ENCODE measurements around the gene UBN2.

The UBN2 gene

DNA sequence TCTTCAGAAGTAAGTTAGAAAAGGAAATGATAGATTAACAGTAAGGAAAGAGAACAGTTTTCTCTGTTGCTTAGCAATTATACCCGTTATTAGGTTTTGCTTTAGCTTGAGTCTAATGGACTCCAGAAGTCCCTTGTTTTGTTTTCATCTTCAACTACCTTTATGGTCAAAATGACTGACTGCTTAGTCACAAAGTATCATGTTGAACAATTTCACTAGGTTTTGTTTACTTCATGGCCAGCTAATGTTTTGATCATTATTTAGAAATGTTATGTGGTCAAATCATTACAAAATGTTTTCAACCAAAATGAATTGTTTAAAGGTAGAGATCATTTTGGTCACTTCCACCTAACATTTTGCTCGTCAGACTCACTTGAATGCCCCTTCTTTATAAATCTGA is 1.9 kb downstream of the UBN2 start:
- DNase-seq = no peak

DNA sequence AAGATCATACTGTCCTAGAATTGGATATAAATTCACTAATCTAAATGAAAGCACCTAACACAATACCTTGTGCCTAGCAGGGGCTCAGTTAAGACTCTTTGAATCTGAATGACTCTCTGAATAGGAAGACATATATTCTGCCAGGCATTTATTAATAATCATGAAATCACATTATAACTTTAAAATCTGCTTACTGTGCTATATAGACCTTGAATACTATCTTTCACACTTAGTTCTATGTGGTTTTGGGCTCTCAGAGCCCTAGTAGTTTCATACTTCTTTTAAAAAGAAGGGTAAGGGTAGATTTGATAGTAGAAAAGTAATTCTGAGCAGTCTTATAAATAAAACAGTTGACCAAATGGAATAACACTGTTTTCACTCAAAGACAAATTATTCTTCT is 10.2 kb downstream of the UBN2 start:
- no peak for DNase-seq

DNA sequence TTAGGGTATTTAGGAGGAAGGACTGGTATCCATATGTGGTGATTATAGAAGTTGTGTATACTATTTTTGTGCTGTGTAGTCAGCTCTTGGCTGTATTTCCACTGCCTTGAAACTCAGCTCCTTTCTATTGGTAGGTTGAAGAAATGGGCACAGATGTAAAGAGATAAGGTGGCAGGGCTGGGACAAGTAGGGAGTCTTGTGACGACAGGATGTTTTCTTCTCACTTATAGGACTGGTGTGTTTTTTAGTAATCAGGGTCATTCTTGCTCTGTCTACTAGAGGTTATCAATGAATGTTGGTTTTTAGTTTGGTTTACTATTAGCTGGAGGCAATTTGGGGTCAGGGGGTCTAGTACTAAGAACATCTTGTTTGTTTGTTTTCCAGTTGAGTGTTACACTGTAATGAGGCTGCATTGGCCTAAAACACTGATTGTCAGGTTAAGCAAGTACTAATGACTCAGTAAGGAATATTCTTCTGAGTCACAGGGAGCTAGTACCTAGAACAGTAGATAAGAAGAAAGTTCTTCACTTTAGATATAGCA is 11.8 kb downstream of the UBN2 start:
- DNase-seq = no peak

DNA sequence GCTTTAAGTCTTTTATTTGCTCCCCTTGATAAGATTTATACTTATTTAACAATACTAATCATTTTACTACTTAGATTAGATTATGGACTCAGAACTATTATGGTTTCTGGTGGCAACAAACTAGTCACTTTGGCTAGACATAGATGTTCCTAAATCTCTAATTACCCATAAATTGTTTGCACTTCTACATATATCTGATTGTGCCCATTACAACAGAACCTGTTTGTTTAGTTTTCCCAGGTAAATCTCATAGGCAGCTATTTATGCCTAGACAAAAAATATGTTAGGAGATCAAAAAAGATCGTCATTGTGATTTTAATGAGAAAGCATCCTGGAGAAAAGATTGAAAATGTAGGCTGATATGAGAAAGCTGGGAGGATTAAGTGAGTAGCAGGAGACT is 14.4 kb downstream of the UBN2 start:
- DNase-seq = no peak

DNA sequence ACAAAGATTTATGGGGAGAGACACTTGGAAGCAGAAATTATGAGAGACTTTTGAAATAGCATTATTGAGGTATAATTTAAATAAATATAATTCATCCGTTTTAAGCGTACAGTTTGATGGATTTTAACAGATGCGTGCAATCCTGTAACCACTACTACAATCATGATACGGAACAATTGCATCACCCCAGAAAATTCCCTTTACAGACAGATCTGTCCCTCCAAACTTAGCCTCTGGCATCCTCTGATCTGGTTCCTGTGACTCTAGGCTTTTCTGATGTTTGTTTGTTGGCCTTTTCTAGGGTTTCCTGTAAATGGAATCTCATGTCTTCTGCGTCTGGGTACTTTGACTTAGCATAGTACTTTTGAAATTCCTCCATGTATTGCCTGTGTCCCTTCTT is 15.5 kb downstream of the UBN2 start:
- no peak for DNase-seq

DNA sequence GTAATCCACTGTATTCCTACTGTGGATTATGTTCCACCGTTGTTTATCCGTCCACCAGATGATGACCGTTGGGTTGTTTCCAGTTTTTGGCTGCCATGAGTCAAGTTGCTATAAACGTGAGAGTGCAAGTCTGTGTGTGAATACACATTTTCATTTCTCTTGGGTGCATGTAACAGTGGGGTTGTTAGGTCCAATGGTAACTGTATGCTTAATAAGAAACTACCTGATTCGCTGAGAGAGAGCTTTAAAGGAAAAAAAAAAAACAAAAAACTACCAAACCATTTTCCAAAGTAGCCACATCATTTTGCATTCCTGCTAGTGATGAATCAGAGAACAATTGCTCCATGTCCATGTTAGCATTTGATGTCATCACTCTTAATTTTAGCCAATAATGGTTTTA is 15.9 kb downstream of the UBN2 start:
- DNase-seq = no peak

DNA sequence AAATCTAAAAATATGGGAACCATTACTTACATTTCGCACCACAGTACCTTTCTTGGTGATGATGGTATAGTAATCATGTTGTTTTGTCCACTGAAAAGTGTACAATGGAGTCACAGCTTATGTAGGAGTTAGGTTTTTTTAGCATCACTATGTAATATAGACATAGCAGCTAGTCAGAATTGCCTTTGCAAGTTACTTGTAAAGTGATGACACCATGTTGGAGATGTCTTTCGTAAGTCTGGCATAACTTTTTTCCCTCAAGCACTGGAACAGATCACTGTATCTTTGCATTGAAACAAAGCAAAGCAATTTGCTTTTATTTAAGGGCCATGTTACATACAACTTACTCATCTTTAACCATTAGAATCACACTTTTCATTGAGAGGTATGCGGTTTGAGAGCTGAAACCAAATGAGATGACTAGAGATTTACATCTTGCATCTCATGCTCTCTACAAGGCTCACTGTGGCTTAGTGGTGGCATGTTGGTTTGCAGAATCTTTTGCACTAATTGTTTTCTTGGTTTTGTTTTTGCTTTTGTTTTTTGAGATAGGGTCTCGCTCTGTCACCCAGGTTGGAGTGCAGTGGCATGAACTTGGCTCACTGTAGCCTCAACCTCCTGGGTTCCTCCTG is 18.3 kb downstream of the UBN2 start:
- no peak for DNase-seq

DNA sequence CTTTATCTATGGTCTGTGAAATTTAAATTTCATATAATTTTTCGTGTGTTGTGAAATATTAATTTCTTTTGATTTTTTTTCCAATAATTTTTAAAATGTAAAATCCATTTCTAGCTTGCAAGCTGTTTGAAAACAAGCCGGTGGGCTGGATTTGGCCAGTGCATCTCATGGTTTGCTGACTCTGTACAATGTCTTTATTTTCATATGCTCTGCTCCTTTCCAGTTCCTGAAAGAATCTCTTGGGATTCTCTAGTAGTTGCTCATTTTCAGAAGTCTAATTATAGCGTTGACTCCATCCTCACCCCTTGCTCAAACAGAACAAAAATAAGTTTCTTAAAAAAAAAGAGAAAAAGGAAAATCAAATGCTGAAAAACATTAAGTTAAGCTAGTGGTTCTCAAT is 21.4 kb downstream of the UBN2 start:
- DNase-seq = no peak

DNA sequence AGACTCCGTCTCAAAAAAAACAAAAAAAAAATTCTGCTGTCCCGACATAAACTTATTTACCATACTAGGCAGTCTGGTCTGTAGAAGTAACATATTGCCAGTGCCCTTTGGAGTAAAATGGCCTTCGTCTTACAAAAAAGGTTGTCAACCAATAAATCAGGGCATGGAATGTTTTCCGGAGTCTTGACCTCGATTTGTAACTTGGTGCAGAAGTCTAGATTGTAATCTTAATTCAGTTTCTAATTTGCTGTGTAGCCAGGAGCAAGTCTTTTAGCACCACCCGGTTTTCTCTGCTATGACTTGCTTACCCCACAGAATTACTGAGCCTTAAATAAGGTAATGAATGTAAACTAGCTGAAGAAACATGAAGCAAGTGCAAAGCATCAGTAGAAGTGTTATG is 23.2 kb downstream of the UBN2 start:
- no peak for DNase-seq

DNA sequence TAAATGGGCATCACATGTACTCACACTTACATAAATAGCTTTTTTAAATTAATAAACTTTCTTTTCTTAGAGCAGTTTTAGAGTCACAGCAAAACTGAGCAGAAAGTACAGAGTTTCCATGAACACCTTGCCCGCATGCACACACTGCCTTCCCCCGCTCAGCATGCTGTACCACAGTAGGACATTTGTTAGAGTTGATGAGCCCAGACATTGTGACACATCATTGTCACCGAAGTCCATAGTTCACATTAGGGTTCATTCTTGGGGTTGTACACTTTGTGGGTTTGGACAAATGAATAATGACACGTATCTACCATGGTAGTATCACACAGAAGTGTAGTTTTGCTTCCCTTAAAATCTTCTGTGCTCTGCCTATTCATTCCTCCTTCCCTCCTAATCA is 23.7 kb downstream of the UBN2 start:
- no peak for DNase-seq

DNA sequence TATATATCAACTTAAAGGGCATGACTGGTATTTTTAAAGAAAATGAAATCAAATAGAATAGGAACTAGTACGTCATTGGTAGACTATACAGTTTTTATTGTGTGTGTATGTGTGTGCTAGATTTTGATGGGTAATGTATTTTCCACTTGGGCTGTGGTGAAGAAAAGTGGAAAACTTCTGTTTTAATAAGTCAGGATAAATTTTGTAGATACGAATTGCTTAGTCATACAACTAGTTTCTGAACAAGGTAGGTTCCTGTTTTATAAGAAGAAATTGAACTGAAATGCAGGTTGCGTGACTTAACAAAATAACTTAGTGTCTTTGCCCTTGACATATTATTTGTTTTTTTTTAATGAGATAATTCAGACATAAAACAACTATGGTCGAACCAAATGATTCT is 24.3 kb downstream of the UBN2 start:
- DNase-seq = no peak

DNA sequence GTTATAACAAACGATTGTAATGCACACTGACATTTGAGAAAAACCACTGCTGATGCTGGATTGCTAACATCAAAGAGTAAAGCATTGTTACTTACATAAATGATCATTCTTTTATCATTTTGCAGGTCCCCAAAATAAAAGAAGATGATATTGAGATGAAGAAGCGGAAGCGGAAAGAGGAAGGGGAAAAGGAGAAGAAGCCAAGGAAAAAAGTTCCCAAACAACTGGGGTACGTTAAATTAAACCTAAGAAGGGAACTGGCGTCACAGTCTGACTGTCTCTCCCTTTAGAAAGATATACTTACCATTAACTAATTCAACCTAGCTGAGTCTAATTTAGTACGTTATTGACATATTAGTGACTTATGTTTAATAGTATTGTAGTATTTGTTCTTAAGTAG is 28.1 kb downstream of the UBN2 start:
- DNase-seq = no peak

DNA sequence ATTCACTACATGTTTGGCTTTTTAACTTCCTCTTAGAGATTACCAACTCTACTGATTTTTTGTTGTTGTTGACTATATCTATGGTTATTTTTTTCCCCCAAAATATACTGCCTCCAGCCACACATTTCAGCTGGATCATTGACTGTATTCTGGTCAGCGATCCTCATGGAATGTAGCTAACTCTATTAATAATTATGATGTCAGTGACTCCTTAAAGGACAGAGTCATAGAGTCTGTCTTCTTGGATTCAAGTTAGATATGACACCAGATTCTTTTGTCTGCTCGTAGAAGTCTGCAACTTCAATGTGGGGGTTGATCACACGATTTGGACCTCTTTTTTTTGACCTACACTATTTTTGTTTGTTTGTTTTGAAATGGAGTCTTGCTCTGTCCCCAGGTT is 33.2 kb downstream of the UBN2 start:
- DNase-seq = no peak

DNA sequence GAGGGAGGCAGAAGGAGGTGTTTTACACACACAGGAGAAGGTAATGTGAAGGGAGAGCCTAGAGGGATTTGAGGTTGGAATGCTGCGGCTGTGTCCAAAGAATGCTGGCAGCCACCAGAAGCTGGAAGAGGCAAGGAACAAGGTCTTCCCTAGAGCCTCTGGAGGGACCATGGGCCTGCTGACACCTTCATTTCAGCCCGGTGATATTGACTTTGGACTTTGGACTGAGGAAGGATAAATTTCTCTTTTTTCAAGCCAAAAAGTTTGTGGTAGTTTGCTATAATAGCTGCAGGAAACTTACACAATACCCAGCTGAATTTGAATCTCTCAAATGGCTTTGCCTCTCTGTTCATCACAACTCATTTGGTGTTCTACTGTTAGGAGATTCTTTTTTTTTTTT is 34.6 kb downstream of the UBN2 start:
- DNase-seq = no peak

DNA sequence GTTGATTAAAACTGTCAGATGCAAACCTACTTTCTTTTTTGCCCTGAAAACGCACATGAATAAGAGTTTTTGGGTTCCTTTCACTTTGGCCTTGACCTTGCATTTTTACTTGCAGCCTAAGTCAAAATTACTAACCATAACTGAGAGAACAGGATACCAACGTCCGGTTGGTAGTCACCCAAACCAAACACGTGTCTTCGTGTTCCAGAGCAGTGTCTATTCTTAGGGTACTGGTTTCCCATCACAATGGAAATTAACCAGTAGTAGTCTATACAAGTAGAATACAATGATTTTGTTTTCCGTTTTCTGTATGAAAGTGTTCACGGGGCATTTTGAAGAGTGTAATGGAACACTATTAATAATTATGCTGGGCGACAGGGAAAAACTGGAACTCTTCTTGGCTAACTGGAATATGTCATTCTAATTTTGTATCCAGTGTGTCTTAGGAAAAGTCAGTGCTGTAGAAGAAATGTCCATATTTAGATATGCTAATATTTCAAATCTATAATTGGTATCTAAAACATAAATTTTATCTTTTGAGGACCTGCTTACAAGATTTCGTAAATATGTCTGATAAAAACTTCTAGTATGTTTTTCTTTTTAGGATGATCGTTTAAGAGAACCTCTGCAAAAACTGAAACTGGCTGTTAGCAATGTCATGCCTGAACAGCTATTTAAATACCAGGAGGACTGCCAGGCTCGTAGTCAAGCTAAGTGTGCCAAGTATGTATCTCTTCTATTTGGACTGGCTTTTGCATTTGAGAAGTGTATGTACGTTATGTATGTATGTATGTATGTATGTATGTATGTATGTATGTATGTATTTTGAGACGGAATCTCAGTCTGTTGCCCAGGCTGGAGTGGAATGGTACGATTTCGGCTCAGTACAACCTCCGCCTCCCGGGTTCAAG is 40.9 kb downstream of the UBN2 start:
- no peak for DNase-seq

DNA sequence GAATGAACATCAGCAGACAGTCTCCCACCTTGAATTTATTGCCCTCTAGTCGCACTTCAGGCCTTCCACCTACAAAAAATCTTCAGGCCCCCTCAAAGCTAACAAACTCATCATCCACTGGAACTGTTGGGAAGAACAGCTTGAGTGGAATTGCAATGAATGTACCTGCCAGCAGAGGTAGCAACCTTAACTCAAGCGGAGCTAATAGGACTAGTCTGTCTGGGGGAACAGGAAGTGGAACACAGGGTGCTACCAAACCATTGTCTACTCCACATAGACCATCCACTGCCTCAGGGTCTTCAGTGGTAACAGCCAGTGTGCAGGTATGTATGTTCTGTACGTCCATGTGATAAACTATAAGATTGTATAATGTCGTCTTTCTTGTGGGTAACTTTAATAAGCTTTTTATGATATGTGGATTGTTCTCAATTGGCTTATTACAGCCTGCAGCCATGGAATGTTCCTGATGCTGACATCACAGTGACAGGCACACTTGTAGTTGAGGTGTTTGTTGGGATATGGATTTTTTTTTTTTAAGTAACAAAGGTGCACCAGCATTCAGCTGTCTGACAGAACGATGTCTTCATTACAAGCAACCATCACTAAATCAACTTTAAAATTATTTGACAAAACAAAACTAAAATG is 53.3 kb downstream of the UBN2 start:
- no peak for DNase-seq

DNA sequence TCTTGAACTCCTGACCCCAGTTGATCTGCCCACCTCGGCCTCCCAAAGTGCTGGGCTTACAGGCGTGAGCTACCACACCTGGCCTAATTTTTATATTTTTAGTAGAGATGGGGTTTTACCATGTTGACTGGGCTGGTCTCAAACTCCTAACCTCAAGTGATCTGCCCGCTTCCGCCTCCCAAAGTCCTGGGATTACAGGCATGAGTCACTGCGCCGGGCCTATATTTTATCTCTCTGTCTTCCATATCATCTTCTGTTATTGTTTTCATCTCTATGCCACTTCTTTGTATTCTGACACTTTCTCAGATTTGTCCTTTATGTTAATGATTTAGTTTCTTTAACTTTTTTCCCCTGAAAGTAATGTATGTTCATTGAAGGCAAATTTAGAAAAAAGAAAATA is 55.1 kb downstream of the UBN2 start:
- DNase-seq = no peak

DNA sequence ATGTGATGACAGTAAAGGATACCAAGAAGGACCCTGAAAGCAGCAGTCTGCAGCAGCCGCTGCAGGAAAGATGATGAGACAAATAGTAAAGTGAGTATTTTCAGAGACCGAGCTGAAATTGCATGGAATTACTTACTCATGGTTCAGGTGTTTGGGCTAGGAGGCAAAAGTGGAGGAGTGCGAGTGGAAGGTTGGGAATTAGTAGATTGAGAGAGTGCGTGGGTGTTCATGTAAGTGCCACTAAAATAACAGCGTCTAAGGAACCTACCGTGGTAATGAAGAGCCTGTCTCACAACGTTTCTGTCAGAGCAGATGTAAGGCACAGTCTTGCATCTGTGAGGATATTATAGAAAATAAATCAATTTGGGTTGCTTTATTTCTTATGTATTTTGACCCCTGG is 61.8 kb downstream of the UBN2 start:
- DNase-seq = no peak

DNA sequence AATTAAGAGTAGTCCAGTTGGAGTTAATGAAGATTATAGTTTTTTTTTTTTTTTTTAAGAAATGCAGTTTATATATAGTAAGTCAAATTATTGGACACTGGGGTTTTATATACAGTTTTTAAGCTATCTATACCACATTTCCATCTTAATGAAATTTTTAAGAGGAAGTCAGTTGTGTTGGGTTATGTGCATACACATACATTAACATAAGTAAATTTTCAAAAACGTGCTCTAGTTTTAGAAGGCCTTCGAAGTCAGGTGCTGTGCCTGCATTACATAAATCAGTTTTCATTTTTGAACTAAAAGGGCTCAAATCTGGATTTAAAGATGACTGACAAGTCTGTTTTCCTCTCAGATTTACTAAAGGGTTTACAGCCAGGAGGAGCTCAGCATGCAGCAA is 62.5 kb downstream of the UBN2 start:
- no peak for DNase-seq

DNA sequence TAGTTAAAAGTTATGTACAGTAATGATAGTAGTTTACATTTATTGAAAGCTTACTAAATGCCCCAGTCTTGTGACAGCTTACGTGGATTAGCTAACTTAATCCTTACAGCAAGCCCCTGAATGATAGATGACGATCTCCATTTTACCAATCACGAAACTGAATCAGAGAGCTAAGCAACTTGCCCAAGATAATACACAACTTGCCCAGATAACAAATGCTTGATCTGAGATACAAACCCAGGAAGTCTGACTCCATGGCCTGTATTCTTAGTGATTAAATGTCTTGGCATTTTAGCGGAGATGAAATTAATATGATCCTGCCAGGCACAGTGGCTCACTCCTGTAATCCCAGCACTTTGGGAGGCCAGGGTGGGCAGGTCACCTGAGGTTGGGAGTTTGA is 63.2 kb downstream of the UBN2 start:
- DNase-seq = no peak

DNA sequence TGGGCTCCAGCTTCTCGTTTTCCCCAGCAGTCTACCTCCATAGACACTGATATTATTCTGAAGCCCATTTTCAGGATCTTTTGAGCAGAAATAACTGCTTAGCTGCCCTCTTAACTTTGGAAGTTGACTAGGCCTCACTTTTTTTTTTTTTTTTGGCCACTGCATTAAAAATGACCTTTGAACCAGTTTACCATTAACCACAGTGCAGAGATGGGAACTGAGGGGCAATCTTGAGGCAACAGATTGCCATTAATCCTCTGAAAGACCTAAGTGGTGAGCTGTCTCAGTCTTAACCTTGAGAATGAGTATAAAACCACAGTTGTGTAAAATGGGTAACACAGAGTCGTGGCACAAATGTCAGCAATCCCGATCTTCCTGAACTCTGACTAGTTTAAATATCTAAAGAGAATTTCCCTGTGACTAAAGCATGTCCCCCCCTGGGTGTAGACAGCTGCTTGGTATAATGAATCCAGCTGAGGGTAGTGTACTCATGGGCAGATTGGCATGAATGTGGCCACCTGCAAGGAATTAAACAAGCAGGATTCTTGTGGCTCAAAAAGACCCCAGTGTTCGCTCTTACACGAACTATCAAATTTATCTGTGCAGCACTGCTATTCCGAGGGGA is 64.0 kb downstream of the UBN2 start:
- no peak for DNase-seq

DNA sequence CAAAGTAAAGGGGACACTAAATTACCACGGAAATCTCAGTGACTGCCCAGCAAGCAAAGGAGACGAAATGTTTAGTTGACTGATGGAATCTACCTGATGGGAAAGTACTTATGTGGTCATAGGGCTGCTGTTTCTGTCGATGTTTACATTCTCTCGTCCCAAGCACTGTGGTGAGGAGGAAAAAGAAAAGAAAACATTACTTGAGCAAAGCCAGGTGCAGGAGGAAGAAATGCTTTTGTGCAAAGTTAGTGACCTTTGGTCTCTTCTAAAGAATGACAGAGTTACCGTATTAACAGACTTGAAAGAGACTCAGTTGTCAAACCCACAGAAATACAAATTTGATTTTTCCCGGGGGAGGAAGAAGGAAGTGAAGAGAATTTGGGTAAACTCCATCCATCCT is 66.8 kb downstream of the UBN2 start:
- no peak for DNase-seq

DNA sequence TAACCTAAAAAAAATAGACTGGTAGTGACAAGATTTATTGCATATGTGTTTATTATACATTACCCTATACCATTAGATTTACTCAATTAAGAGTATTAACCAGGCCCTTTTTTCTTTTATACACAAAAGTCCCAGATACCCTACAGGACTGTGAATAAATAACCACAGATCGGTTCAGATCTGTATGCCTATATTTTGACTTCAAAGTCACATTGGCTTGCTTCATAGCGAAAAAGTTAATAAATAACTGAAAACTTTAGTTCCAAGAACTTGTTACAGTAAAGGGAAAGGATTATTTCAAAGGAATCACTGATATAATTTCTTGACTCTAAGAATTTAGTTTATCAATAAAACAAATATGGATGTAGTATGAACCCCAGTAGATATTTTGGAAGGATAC is 68.3 kb downstream of the UBN2 start:
- no peak for DNase-seq

DNA sequence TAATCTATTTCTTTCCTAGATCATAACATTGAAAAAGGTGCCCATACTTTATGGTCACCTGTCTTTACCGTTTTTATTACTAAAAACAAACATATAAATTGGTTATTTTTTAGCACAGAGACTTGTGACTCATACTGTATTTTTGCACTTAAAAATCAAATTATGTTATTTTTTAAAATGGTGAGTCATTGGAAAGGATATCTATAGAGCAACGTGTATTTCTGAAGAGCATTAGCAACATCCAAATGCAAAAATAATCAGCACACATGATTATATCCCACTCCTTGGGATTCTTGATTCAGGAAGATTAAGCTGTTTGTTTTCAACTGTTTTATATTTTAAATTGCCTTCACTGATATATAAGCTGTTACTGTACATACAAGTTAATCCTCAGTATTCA is 69.4 kb downstream of the UBN2 start:
- no peak for DNase-seq

All from activated naive CD4-positive, alpha-beta T cell treated with anti-CD3 and anti-CD28 coated beads, Interleukin-2, amount 50 U/mL, for 16 hours (primary cell).